Colonic mucosa (tissue), 4 donors: ENCODE data around the gene PLXNA2. TPM values are rescaled to one million over a fixed set of nuclear protein-coding genes. Genes with fewer than 3 reads are reported as not detected.

Experiments
- DNase-seq: peaks from one replicate; pipeline ENCODE4 v3.0.0-alpha.2; 2020
- H3K27ac ChIP-seq: fragments of 200-600 bp; one replicate; pipeline ENCODE4 v1.8.0; 2021
- H3K27me3 ChIP-seq: fragments of 200-600 bp; one replicate; pipeline ENCODE4 v1.8.0; 2021
- H3K36me3 ChIP-seq: fragments of 200-600 bp; one replicate; pipeline ENCODE4 v1.8.0; 2021
- H3K4me1 ChIP-seq: fragments of 200-600 bp; one replicate; pipeline ENCODE4 v1.8.0; 2021; ENCODE audit warnings: mild to moderate bottlenecking
- H3K4me3 ChIP-seq: fragments of 200-600 bp; one replicate; pipeline ENCODE4 v1.8.0; 2021
- H3K9ac ChIP-seq, 2 donors: one replicate each; pipeline ENCODE4 v1.7.0; 2013; ENCODE audit warnings: control low read depth in 2 of 2, low read depth in 2 of 2, low read length in 2 of 2
- H3K9me3 ChIP-seq: fragments of 200-600 bp; one replicate; pipeline ENCODE4 v1.8.0; 2021
- intact Hi-C: fragments of 100-400 bp; cut with DNase I; formaldehyde crosslinking; loops from one replicate; pipeline ENCODE4 v1.14.1; 2022
- total RNA-seq, 2 donors: library from RNA; stranded (reverse); fragmentation: NEBNext Ultra II Directional in 1 of 2; extraction: Animal tissue kit (Norgen Biotek cat#: 25700) in 1 of 2; gene quantifications; one replicate each; pipeline ENCODE4 v1.2.1, GENCODE V29; 2021
- TF ChIP-seq, protein P1 (sequence below): fragments of 200-600 bp; IDR thresholded peaks from one replicate; pipeline ENCODE4 v1.8.0; 2022; ENCODE audit warnings: antibody characterized with exemption, mild to moderate bottlenecking
- donor health status: healthy.
- donor health status: DM: no; HTN: no; CAD: no.
- donor health status: DM: no; HTN: no; CAD: no.

Gene PLXNA2
- total RNA-seq, 2 donors from 2014 or later = 46.1 to 81.6 TPM

DNA sequence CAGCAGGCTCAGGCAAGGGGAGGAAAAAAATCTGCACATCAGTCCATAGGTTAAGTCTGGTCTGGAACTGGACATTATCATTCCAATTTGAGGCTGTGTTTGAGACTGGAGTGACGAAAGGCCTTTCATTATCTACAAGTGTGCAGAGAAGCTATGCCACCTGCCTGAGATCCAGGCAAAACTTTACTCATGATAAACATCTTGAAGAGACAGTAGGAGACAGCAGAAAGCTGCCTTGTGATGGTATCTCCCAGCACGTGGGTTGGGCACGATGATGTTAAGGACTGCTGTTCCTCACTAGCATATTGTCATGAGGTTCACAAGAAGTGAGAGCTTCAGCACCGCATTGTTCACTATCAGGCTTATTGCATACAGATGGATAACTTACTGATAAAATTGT is 126.4 kb downstream of the PLXNA2 start:
- Histone ChIP-seq H3K4me1 (no peaks in the 10 kb centered on the region), H3K27ac (no peak overlapping the region), H3K27me3 (no peaks in the 10 kb centered on the region), H3K9me3 (no peaks in the 10 kb centered on the region), H3K9ac (no peak overlapping the region), H3K4me3 (no peak overlapping the region), H3K36me3 (no peaks in the 10 kb centered on the region)
- DNase-seq = no peak
- TF ChIP-seq, protein P1, sequence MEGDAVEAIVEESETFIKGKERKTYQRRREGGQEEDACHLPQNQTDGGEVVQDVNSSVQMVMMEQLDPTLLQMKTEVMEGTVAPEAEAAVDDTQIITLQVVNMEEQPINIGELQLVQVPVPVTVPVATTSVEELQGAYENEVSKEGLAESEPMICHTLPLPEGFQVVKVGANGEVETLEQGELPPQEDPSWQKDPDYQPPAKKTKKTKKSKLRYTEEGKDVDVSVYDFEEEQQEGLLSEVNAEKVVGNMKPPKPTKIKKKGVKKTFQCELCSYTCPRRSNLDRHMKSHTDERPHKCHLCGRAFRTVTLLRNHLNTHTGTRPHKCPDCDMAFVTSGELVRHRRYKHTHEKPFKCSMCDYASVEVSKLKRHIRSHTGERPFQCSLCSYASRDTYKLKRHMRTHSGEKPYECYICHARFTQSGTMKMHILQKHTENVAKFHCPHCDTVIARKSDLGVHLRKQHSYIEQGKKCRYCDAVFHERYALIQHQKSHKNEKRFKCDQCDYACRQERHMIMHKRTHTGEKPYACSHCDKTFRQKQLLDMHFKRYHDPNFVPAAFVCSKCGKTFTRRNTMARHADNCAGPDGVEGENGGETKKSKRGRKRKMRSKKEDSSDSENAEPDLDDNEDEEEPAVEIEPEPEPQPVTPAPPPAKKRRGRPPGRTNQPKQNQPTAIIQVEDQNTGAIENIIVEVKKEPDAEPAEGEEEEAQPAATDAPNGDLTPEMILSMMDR = no peak
- intact Hi-C loops = no loop called here

DNA sequence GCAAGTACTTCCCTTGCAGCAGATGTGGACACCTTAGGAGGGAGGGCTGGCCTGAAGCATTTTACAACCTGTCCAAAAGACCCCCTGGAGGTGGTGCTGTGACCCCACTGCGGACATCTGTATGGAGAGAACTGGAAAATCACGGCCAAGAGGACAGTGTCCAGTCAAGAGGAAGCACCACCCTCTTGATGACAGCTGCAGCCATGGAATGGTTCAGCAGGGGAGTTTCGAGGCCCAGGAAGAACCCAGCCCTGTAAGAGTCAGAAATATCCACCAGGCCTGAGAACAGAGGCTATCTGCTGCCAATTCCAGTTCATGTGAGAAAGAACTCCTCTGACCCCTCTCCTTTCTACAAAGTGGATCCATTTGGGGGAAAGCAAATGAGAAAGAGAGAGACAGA is 126.8 kb downstream of the PLXNA2 start:
- Histone ChIP-seq H3K4me3 (no peak overlapping the region), H3K9me3 (no peaks in the 10 kb centered on the region), H3K27ac (no peak overlapping the region), H3K36me3 (no peaks in the 10 kb centered on the region), H3K9ac (no peak overlapping the region), H3K4me1 (no peaks in the 10 kb centered on the region), H3K27me3 (no peaks in the 10 kb centered on the region)
- intact Hi-C loops = no loop called here
- TF ChIP-seq, protein P1 = no peak
- DNase-seq = no peak

DNA sequence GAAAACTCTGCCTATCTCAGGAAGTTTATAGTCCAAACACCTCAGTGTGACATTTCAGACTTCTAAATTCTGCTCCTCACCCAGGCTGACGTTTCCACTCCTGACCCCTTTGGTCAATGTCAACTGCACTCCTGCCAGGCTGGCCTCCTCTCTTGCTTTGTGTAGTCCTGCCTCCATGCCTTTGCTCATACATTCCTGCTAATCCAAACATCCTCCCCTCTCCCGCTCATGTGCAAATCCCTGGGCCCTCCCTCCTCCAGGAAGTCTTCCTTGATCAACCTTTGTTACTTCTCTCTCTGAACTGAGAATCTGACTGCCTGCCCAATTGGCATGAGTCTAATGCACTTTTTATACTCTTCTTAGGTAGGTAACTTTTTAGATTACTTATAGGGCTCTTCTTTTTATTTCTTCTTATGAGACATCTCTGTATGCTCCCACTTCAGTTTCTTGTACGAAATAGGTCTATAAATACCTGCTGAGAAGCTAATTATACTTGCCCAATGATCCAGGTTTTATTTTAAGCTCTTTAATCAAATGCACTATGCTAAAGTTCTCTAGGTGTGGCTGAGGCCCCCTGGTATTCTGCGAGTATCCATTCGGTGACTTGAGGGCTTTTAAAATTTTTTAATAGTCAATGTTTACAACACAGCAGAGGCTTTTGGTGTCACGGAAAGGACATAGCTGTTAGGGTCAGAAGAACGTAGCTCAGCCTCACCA is 128.1 kb downstream of the PLXNA2 start:
- intact Hi-C loops = no loop called here
- Histone ChIP-seq H3K4me3 (no peak overlapping the region), H3K9me3 (no peaks in the 10 kb centered on the region), H3K27me3 (no peaks in the 10 kb centered on the region), H3K4me1 (no peaks in the 10 kb centered on the region), H3K9ac (no peak overlapping the region), H3K27ac (no peak overlapping the region), H3K36me3 (no peaks in the 10 kb centered on the region)
- TF ChIP-seq, protein P1 = no peak
- peak; percentile 50 for DNase-seq

DNA sequence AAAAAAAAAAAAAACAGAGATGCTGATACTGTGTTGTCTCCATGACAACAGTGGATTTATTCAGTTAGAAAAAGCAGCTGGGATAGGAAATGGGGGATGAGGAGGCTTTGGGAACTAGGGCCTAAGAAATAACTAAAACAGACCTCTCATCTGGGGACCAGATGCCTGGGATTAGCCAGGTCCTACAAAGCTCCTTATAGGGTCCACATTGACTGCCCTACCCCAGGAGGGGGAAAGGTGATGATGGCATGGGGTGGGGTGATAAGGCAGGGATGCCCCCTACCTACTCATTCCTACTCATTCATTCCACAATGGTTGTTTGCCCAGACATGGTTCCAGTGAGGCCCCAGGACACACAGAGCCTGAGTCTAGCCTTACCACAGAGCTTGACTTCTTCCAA is 131.2 kb downstream of the PLXNA2 start:
- H3K4me3 ChIP-seq = no peak overlapping the region
- H3K4me1 ChIP-seq = no peaks in the 10 kb centered on the region
- no peak for DNase-seq
- no peak overlapping the region for H3K9ac ChIP-seq
- no peaks in the 10 kb centered on the region for H3K9me3 ChIP-seq
- no peaks in the 10 kb centered on the region for H3K36me3 ChIP-seq
- TF ChIP-seq, protein P1 = no peak
- intact Hi-C loops = no loop called here
- H3K27ac ChIP-seq = no peak overlapping the region
- H3K27me3 ChIP-seq = no peaks in the 10 kb centered on the region

DNA sequence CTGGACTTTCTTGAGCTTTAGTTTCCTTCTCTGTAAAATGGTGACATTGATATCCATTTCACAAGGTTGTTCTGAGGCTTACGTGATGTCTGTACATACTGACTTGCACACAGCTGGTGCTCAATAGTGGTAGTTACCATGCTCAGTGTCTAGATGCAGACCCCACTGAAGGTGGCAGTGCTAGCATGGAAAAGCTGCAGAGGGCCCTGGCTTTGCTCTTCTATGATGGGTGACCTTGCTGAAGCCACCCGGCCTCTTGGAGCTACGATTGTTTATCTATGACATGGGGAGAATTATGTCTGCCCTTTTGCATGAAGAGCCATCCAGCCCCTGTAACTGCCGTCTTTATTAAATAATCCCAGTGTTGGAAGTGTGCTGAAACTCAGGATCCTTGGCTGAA is 131.8 kb downstream of the PLXNA2 start:
- intact Hi-C loops = no loop called here

More for the DNA sequence above, 131.8 kb downstream of the PLXNA2 start:
- H3K27me3 ChIP-seq = no peaks in the 10 kb centered on the region
- no peaks in the 10 kb centered on the region for H3K9me3 ChIP-seq
- DNase-seq = no peak
- no peaks in the 10 kb centered on the region for H3K36me3 ChIP-seq
- no peak overlapping the region for H3K27ac ChIP-seq
- H3K9ac ChIP-seq = no peak overlapping the region
- H3K4me1 ChIP-seq = no peaks in the 10 kb centered on the region
- no peak overlapping the region for H3K4me3 ChIP-seq
- TF ChIP-seq, protein P1 = no peak
